ENCODE measurements around the gene CHP2.
"Not testable (repeated sequence)": the region's sequence is repeated elsewhere in the genome, so short reads cannot be mapped to it uniquely, and the experiment has no call there.

Gene CHP2

DNA sequence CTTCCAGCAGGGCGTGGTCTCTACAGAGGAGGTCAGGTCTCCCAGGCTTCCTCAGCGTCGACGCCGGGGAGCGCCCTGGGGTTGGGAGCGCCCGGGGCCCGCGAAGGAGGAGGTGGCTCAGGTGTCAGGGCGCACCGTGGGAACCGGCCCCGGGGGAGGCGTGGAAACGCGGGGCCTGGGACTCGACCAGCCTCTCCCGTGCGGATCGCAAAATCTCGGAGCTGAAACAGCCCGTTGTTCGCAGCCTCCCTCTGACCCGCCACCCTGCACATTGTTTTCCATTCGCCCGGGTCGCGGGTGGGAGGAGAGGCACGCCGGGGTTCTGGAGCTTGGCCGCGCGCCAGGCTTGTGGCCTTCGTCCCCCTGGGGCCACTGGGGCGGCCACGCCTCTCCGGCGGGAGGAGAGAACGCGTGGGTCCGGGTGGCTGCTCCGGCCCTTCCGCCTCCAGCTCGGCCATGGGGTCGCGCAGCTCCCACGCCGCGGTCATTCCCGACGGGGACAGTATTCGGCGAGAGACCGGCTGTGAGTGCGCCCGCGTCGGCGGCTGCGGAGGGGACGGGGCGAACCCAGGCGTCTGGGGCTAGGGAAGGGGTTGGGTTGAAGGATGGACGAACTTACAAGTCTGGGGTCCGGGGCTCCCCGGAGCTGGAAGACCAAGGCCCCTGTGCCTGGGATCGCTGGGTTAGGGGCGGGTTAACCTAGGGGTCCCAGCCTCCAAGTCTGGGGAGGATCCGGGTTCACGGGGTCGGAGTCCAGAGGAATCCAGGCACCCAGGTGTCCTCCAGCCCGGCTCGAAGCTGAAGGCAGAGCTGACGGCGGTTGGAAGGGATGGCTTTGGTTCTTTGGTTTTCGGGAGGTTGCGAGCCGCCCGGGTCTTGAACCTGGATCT lies at the start of gene CHP2:
Gene CHP2 (plus strand): TSS at position 433 of the 890 bp plus-strand sequence. CDS start 24 bp downstream, at position 457.
- DNase-seq (ENCODE audit: low read depth in 3 of 3): no peak

- DNase-seq (ENCODE audit: low read depth in 3 of 3): no peak
Observed at GRCh38 chr16:23705517-23705902, 49.3 kb upstream of the CHP2 start.

- no peak for DNase-seq (ENCODE audit: low read depth in 3 of 3)
Observed at GRCh38 chr16:23706439-23706838, 48.4 kb upstream of the CHP2 start.

GRCh38 chr16:23709536-23709935 lies 45.3 kb upstream of the CHP2 start:
- no peak for DNase-seq (ENCODE audit: low read depth in 3 of 3)

GRCh38 chr16:23710008-23710407 lies 44.8 kb upstream of the CHP2 start:
- no peak for DNase-seq (ENCODE audit: low read depth in 3 of 3)

DNA sequence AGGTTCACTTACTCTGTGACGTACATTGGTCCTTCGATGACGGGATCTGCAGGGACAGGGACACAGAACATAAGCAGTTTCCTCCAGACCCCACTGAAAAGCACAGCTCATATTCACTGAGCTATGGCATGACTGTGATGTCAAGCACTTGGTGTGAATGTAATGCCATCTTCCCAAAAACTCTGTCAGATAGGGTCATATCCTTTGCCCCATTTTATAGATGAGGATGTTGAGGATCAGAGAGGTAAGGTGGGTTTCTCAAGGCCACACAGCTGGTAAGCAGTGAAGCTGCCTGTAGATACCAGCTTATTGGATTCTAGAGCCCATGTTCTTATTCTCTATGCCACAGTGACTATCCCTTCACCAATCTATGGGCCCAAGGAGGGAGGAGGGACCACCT lies 44.3 kb upstream of the CHP2 start:
- no peak for DNase-seq (ENCODE audit: low read depth in 3 of 3)

DNA sequence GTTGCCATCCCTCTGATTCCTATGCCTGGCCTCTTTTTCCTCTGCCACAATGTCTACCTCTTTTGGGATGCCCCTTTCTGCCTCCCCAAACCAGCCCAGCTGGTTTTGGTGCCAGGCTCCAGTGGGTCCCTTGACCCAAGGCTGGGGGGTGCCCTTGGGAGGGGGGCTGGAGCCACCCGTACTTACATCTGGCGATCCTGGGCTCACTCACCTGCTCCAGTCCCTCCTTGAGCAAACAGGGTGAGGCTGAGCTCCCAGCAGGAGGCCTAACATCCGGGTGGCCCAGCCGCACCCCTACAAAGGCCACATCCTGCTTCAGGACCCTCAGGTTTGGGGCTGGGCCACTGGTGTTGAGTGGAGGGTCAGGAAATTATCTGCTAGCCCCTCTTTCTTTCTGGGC lies 43.0 kb upstream of the CHP2 start:
- DNase-seq (ENCODE audit: low read depth in 3 of 3): no peak

DNA sequence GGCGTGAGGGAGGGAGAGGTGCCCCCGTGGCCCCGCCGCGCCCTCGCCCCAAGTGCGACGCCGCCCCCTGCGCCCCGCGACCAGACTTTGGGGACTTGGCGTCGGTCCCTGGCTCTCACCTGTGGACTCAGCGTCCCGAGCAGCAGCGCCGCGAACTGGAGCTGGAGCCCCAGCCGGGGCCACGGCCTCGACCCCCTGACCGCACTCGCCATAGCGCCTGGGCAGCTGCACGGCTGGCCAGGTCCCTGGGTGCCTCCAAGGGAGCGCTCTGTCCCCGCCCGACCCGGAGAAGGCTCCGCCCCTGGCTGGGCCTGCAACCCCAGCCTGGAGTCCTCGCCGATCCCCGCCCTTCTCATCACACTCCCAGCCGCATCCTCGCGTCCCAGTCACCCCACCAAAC lies 41.9 kb upstream of the CHP2 start, which contains the start of gene ERN2:
Gene ERN2 (minus strand): TSS at position 247 of the 400 bp plus-strand sequence. CDS start 35 bp downstream, at position 212.
- DNase-seq (ENCODE audit: low read depth in 3 of 3): no peak

GRCh38 chr16:23716484-23716883 lies 38.3 kb upstream of the CHP2 start:
- DNase-seq (ENCODE audit: low read depth in 3 of 3): no peak

- not testable (repeated sequence) for DNase-seq (ENCODE audit: low read depth in 3 of 3)
Observed at GRCh38 chr16:23722613-23723240, 32.1 kb upstream of the CHP2 start.

DNA sequence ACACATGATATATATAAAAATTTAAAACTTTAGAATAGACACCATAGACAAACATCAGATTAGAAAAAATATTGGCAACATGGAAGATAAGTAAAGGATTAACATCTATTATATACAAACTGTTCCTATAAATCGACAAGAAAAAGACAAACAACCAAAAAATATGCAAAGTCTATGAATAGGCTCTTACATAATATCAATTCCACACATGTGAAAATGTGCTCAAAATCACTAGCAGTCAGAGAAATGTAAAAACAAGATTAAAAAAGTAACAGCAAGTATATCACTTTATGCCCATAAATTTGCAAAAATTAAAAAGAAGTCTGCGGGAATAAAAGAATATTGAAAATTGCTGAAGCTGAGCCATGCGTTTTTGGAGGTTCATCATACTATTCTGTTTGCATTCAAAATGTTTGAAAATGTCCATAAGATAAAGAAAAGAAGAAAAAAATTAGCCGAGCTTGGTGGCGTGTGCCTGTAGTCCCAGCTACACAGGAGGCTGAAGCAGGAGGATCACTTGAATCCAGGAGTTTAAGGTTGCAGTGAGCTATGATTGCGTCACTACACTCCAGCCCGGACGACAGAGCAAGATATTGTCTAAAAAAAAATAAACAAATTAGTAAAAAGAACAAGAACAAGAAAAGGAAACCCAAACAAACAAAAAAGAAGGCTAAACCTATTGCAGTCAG lies 30.6 kb upstream of the CHP2 start:
- no peak for DNase-seq (ENCODE audit: low read depth in 3 of 3)

GRCh38 chr16:23724785-23725131 lies 30.1 kb upstream of the CHP2 start:
- DNase-seq (ENCODE audit: low read depth in 3 of 3): no peak

DNA sequence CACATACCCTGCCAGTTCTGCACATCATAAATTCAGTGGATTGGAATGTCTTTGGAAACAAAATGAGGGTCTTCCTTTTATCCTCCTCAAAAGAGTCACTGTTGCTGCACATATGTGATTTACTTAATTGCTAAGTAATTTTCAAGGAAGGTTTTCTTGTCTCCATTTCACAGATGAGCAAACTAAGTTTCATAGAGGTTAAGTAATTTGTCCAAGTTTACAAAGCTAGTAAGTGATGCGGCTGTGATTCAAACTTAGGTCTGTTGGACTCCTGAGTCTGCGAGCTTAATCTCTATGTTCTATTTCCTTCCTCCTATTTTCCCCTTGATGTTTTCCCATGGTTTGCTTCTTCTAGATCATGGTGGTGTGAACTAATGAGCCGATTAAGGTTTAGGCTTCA lies 28.1 kb upstream of the CHP2 start:
- no peak for DNase-seq (ENCODE audit: low read depth in 3 of 3)

DNA sequence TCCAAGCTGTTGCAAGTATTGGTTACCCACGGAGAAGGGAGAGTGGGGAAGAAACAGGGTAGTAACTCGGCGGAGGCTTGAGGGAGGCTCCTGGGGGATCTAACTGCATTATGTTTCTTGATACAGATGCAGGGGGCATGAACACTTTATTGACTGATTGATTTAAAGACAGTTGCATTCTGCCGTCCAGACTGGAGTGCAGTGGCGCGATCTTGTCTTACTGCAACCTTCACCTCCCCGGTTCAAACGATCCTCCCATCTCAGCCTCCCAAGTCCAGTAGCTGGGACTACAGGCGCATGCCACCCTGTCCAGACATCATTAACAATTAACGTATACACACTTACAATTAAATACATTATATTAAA lies 26.7 kb upstream of the CHP2 start:
- DNase-seq (ENCODE audit: low read depth in 3 of 3): no peak

GRCh38 chr16:23729503-23730424 lies 25.1 kb upstream of the CHP2 start:
- no peak for DNase-seq (ENCODE audit: low read depth in 3 of 3)

DNA sequence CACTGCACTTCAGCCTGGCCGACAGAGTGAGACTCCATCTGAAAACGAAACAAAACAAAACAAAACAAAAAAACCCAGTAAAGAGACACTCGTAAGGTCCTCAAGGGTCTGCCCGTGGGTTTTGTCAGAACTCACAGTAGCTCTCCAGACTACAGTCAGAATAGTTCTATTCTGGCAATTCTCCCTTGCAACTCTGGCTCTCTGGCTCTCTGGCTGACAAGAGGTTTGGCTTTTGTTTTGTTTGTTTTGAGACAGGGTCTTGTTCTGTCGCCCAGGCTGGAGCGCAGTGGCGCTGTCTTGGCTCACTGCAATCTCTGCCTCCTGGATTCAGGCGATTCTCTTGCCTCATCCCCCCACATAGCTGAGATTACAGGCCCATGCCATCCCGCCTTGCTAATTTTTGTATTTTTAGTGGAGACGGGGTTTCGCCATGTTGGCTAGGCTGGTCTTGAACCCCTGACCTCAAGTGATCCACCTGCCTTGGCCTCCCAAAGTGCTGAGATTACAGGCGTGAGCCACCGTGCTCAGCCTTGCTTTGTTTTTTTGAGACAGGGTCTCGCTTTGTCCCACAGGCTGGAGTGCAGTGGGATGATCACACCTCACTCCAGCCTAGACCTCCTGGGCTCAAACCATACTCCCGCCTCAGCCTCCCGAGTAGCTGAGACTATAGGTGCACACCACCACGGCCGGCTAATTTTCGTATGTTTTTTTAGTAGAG lies 20.5 kb upstream of the CHP2 start:
- no peak for DNase-seq (ENCODE audit: low read depth in 3 of 3)

- DNase-seq (ENCODE audit: low read depth in 3 of 3): not testable (repeated sequence)
Observed at GRCh38 chr16:23737423-23738028, 17.3 kb upstream of the CHP2 start.

- DNase-seq (ENCODE audit: low read depth in 3 of 3): no peak
Observed at GRCh38 chr16:23739516-23739915, 15.3 kb upstream of the CHP2 start.

- no peak for DNase-seq (ENCODE audit: low read depth in 3 of 3)
Observed at GRCh38 chr16:23741675-23742303, 13.0 kb upstream of the CHP2 start.

DNA sequence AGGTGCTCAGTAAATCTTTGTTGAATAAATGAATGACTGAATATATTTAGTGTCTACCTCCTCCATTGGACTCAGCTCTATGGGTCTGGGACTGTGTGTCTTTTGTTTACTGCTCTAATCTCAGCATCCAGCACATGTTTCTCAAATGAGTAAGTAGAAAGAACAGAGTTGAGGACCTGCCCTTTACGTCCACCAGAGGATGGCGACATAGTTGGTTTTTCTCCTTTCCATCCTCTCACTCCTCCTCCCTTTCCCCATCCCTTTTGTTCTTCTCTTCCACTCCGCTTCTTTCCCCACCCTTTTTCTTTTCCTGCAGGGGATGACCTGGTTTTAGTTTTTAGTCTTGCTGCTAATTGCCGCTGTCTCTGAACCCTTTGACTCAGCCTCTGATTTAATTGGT lies 12.1 kb upstream of the CHP2 start:
- no peak for DNase-seq (ENCODE audit: low read depth in 3 of 3)
